ENCODE results near the gene CPM. TPM values are rescaled to one million over a fixed set of nuclear protein-coding genes. Genes with fewer than 3 reads are reported as not detected.
A peak's percentile ranks its signal among the peaks of the same experiment; 100 is the strongest.

The CPM gene
- total and polyA plus RNA-seq, 8 donors = 5.7 to 103 (median 45.8) TPM

DNA sequence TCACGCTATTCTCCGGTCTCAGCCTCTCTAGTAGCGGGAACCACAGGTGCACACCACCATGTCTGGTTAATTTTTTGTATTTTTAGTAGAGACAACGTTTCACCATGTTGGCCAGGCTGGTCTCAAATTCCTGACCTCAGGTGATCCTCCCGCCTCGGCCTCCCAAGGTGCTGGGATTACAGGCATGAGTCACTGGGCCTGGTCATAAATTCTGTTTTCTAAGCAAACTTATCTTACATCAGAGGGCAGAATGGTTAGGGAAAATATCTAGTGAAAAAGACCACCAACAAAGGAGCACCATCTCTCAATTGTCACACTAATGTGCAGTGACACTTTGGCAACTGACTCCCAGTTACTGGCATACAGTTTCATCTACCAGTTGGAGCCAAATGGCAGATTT, 2.8 kb downstream of the CPM start:
- TF ChIP-seq POLR2AphosphoS5 (IDR thresholded peaks at IDR 0.05) = no peak
- TF ChIP-seq CTCF (IDR thresholded peaks at IDR 0.05) = no peak
- TF ChIP-seq POLR2A (IDR thresholded peaks at IDR 0.05) = no peak
- Histone ChIP-seq H3K27ac (no peak overlapping the region), H3K36me3 (no peaks in the 10 kb centered on the region), H3K27me3 (peaks cover 0 to 10% (median 5%) of the 10 kb centered on the region in 3 donors), H3K4me1 (peaks cover 0 to 20% (median 15%) of the 10 kb centered on the region in 4 donors), H3K4me3 (peak overlapping the region in 2 of 4 donors; percentile 76 to 91), H3K9me3 (no peaks in the 10 kb centered on the region)
- WGBS, 5 donors = 81 to 94% (median 82%) methylated on average over 6 of the region's 6 CpGs
- intact Hi-C loops (cut with DNase I; ENCODE audit: low total_unique reads) = no loop called here
- no peak for DNase-seq

GRCh38 chr12:68924546-68924945, 8.4 kb downstream of the CPM start:
- H3K4me3 ChIP-seq = no peak overlapping the region
- no peak for TF ChIP-seq EP300 (IDR thresholded peaks at IDR 0.05)
- no peak for TF ChIP-seq CTCF (IDR thresholded peaks at IDR 0.05)
- no peak for TF ChIP-seq POLR2AphosphoS5 (IDR thresholded peaks at IDR 0.05)
- TF ChIP-seq POLR2A (IDR thresholded peaks at IDR 0.05) = no peak
- no peaks in the 10 kb centered on the region for H3K36me3 ChIP-seq
- H3K9me3 ChIP-seq = no peaks in the 10 kb centered on the region
- 90 to 95% (median 93%) methylated on average over 4 of the region's 4 CpGs for WGBS, 5 donors
- intact Hi-C loops (cut with DNase I; ENCODE audit: low total_unique reads) = no loop called here
- H3K27ac ChIP-seq = no peak overlapping the region
- peaks cover 4 to 15% (median 5%) of the 10 kb centered on the region in 4 donors for H3K4me1 ChIP-seq
- no peaks in the 10 kb centered on the region for H3K27me3 ChIP-seq
- DNase-seq = no peak

DNA sequence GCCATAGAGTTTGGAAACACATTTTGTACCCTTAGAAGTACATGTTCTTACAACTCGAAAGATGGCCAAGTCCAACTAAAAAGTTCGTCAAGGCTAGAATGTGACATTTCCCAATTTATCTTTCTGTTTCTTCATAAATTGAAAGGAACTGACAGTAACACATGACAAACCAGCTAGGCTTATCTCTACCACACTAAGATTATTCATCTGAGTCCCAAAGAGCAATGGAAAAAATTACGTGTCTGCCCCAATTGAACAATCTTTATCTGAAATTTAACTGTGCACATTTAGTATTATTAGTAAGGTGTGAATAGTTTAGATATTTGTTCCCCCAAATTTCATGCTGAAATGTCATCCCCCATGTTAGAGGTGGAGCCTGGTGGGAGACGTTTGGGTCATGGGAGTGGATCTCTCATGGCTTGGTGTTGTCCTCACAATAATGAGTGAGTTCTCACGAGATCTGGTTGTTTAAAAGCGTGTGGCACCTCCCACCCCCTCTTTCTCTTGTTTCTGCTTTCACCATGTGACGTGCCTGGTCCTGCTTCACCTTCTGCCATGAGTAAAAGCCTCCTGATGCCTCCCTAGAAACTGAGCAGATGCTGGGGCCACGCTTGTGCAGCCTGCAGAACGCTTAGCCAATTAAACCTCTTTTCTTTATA, 13.3 kb downstream of the CPM start:
- no peak for TF ChIP-seq POLR2AphosphoS5 (IDR thresholded peaks at IDR 0.05)
- TF ChIP-seq CTCF (IDR thresholded peaks at IDR 0.05) = no peak
- no peak for TF ChIP-seq EP300 (IDR thresholded peaks at IDR 0.05)
- no peak overlapping the region for H3K27ac ChIP-seq
- H3K36me3 ChIP-seq = no peaks in the 10 kb centered on the region
- no peak overlapping the region for H3K4me3 ChIP-seq
- H3K27me3 ChIP-seq = no peaks in the 10 kb centered on the region
- DNase-seq = no peak
- 79 to 87% (median 84%) methylated on average over 9 of the region's 9 CpGs for WGBS, 5 donors
- intact Hi-C loops (cut with DNase I; ENCODE audit: low total_unique reads) = no loop called here
- H3K4me1 ChIP-seq = peaks cover 4 to 15% (median 5%) of the 10 kb centered on the region in 4 donors
- H3K9me3 ChIP-seq = no peaks in the 10 kb centered on the region

DNA sequence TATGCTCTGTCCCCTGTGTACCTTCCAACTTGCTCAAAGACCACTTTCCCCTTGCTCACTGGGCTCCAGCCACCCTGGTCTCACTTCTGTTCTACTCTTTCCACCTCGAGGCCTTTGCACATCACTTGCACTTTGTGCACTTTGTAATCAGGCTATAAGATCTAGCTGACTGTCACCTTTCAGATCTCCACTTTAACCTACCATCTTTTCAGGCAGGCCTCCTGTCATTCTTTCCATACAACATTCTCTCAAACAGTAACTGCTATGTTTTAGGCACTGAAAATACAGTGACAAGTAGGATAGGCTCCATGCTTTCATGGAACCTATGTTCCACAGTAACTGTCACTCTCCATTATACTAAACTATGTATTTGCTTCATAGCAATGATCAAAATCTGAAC, 14.0 kb downstream of the CPM start:
- H3K4me1 ChIP-seq = peaks cover 4 to 22% (median 5%) of the 10 kb centered on the region in 4 donors
- no peaks in the 10 kb centered on the region for H3K9me3 ChIP-seq
- H3K36me3 ChIP-seq = no peaks in the 10 kb centered on the region
- no peak for DNase-seq
- 58 to 82% (median 78%) methylated on average over 1 of the region's 1 CpG for WGBS, 5 donors
- H3K27me3 ChIP-seq = no peaks in the 10 kb centered on the region
- TF ChIP-seq POLR2A (IDR thresholded peaks at IDR 0.05) (no peak), POLR2AphosphoS5 (IDR thresholded peaks at IDR 0.05) (no peak)
- H3K4me3 ChIP-seq = no peak overlapping the region
- no peak overlapping the region for H3K27ac ChIP-seq
- intact Hi-C loops (cut with DNase I; ENCODE audit: low total_unique reads) = no loop called here

- TF ChIP-seq POLR2AphosphoS5 (IDR thresholded peaks at IDR 0.05) (no peak), POLR2A (IDR thresholded peaks at IDR 0.05) (no peak), EP300 (IDR thresholded peaks at IDR 0.05) (no peak), CTCF (IDR thresholded peaks at IDR 0.05) (no peak)
- Histone ChIP-seq H3K9me3 (no peaks in the 10 kb centered on the region), H3K36me3 (no peaks in the 10 kb centered on the region), H3K4me1 (peaks cover 0 to 11% (median 0%) of the 10 kb centered on the region in 4 donors), H3K27me3 (no peaks in the 10 kb centered on the region), H3K27ac (no peak overlapping the region), H3K4me3 (no peak overlapping the region)
- 60 to 70% (median 68%) methylated on average over 3 of the region's 3 CpGs for WGBS, 5 donors
- intact Hi-C loops (cut with DNase I; ENCODE audit: low total_unique reads) = no loop called here
- no peak for DNase-seq
Observed at GRCh38 chr12:68915055-68915454, 17.9 kb downstream of the CPM start.
